Measurements from ENCODE around the gene ZCWPW2. TPM values are rescaled to one million over a fixed set of nuclear protein-coding genes. Genes with fewer than 3 reads are reported as not detected.
A peak's percentile ranks its signal among the peaks of the same experiment; 100 is the strongest.

The ZCWPW2 gene
- total and polyA plus RNA-seq, 10 donors, result 0.34 to 0.76 (median 0.37) TPM; not detected in 3

DNA sequence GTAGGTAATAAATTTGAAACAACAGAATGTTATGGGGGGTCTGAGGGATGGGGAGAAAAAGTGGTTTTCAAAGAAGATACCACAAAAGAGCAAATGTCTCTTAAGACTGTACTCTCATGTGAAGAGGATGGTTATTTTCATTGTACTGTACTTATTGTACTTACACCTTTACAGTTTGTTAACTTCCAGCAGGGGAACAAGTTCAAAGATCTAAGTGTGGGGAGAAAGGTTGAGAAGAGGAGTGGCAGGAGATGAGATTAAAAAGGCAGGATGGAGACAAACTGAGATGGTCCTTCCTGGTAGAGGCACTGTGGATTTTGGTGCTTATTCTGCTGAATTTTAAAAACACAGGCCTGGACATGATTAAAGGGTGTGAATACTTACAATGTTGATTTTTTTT is 5.4 kb upstream of the ZCWPW2 start:
- no peak for DNase-seq
- H3K27me3 ChIP-seq (replicated peaks in 1 of 7), result no peaks in the 10 kb centered on the region
- TF ChIP-seq POLR2AphosphoS5 (IDR thresholded peaks at IDR 0.05) (no peak), POLR2A (IDR thresholded peaks at IDR 0.05) (no peak), CTCF (IDR thresholded peaks at IDR 0.05 in 8 of 11, conservative IDR thresholded peaks at IDR 0.05 in 3 of 11) (no peak)
- no peaks in the 10 kb centered on the region for H3K9me3 ChIP-seq
- peaks cover 22 to 72% (median 53%) of the 10 kb centered on the region in 6 donors for H3K4me1 ChIP-seq
- H3K27ac ChIP-seq, result peak overlapping the region in 1 of 8 donors; percentile 33
- H3K36me3 ChIP-seq, result peaks cover 0 to 23% (median 12%) of the 10 kb centered on the region in 6 donors
- intact Hi-C loops (cut with DNase I; ENCODE audit: low total_unique reads), result no loop called here
- H3K4me3 ChIP-seq, result no peak overlapping the region

DNA sequence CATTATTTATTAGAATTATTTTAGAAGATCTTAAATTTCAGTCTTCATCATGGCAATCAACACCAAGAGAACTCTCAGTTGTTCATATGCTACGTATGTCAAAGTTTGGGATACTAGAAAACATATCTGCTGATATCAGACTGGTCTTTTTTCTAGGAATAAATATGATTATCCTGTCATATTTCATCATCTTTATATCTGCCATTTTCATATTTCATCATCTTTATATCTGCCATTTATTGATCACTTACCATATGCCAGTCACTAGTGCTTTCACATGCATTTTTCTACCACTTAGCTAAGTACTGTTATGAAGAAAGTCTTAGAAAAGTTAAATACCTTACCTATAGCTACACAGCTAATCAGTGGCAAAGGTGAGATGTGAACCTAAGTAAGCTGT is 2.8 kb upstream of the ZCWPW2 start:
- Histone ChIP-seq H3K4me1 (peaks cover 27 to 88% (median 65%) of the 10 kb centered on the region in 6 donors), H3K36me3 (no peaks in the 10 kb centered on the region), H3K27ac (no peak overlapping the region), H3K4me3 (peak overlapping the region in 1 of 8 donors; percentile 88), H3K27me3 (replicated peaks in 1 of 7) (no peaks in the 10 kb centered on the region), H3K9me3 (peaks cover 0 to 4% (median 0%) of the 10 kb centered on the region in 8 donors)
- DNase-seq, result no peak
- WGBS, 5 donors, result 94 to 98% (median 96%) methylated on average over 1 of the region's 1 CpG
- intact Hi-C loops (cut with DNase I; ENCODE audit: low total_unique reads), result no loop called here
- TF ChIP-seq POLR2AphosphoS5 (IDR thresholded peaks at IDR 0.05) (no peak), POLR2A (IDR thresholded peaks at IDR 0.05) (no peak), CTCF (IDR thresholded peaks at IDR 0.05 in 8 of 11, conservative IDR thresholded peaks at IDR 0.05 in 3 of 11) (no peak)

DNA sequence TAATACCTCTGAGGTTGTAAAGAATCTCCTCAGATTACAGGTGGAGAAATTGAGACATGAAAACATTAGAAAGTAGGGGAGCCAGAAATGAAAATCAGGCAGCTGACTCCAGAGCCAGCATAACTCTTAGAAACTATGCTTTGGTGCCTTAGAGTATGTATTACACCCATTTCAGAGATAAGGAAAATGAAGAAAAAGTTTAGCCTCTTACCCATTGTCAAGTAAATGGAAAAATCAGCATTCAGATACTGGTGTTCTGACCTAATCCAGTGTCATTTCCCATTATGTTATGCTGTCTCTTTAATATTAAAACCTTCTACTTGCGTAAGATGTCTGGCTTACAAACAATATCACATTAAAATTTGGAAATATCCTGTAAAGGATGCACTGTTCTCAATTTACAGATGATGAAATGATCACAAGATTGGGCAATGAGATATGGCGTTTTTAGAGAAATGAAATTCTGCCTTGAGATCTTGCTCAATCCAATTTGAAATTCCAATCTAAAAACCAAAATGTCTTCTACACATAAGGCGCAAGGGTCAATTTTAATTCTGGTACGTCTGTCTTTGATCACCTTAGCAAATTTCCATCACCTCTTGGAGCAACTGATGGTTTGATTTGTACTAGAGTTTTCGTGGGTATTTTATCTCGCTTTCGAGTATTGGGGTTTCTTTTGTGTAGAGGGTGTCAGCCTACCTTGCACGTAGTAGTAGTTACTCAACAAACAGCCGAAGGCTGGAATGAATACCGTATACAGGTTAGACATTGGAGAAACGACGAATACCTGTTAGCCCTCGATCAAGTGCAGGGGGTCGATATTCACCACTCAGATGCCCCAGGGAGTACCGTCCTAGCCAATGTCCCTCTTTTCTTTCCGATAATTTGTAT is 902 bp upstream of the ZCWPW2 start:
- Histone ChIP-seq H3K27me3 (replicated peaks in 1 of 7) (no peaks in the 10 kb centered on the region), H3K9me3 (peaks cover 0 to 24% (median 12%) of the 10 kb centered on the region in 8 donors), H3K4me3 (peak overlapping the region; percentile 63 to 88 (median 74)), H3K36me3 (peaks cover 0 to 12% (median under 1%) of the 10 kb centered on the region in 6 donors), H3K27ac (peak overlapping the region; percentile 98 to 99 (median 99)), H3K4me1 (peaks cover 27 to 82% (median 59%) of the 10 kb centered on the region in 6 donors)
- DNase-seq, result no peak
- TF ChIP-seq CTCF (IDR thresholded peaks at IDR 0.05 in 8 of 11, conservative IDR thresholded peaks at IDR 0.05 in 3 of 11) (no peak), POLR2A (IDR thresholded peaks at IDR 0.05) (no peak), POLR2AphosphoS5 (IDR thresholded peaks at IDR 0.05) (no peak)
- intact Hi-C loops (cut with DNase I; ENCODE audit: low total_unique reads), result no loop called here
- WGBS, 5 donors, result 23 to 39% (median 35%) methylated on average over 16 of the region's 16 CpGs

DNA sequence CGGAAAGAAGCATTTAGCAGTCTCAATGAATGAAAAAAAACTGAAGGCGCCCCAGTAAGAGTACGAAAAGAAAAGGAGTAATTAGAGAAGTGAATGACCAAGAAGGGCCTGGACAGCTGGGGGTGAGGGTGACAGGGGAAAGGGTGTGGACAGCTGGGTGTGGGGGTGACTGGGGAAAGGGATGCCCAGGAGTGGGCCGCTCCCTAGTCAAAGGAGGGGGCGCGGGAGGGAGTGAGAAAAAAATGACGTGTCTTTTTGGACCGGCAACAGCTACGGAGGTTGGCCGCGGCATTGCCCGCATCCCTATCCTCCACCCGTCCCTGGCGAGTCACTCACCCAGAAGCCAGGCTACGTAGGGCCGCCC is 274 bp upstream of the ZCWPW2 start:
- Histone ChIP-seq H3K4me3 (peak overlapping the region; percentile 63 to 88 (median 74)), H3K27ac (peak overlapping the region; percentile 98 to 99 (median 99)), H3K36me3 (peaks cover 4 to 18% (median 6%) of the 10 kb centered on the region in 6 donors), H3K4me1 (peaks cover 26 to 76% (median 53%) of the 10 kb centered on the region in 6 donors), H3K9me3 (peaks cover 0 to 30% (median 18%) of the 10 kb centered on the region in 8 donors), H3K27me3 (replicated peaks in 1 of 7) (no peaks in the 10 kb centered on the region)
- DNase-seq, result no peak
- intact Hi-C loops (cut with DNase I; ENCODE audit: low total_unique reads), result no loop called here
- TF ChIP-seq POLR2AphosphoS5 (IDR thresholded peaks at IDR 0.05) (no peak), CTCF (IDR thresholded peaks at IDR 0.05 in 8 of 11, conservative IDR thresholded peaks at IDR 0.05 in 3 of 11) (no peak), POLR2A (IDR thresholded peaks at IDR 0.05) (no peak)
- WGBS, 5 donors, result 2 to 4% (median 2%) methylated on average over 11 to 16 of the region's 16 CpGs

Measured in spleen (tissue), 11 donors.